ENCODE measurements around the gene WDR7.

WDR7 gene

GRCh38 chr18:56952026-56952425 is 300.9 kb downstream of the WDR7 start:
- no peak for DNase-seq

- DNase-seq, result no peak
Measured at GRCh38 chr18:56953428-56954198, 302.5 kb downstream of the WDR7 start.

GRCh38 chr18:56955490-56955889 is 304.3 kb downstream of the WDR7 start:
- DNase-seq, result no peak

- no peak for DNase-seq
Measured at GRCh38 chr18:56959120-56959519, 308.0 kb downstream of the WDR7 start.

- DNase-seq, result no peak
Measured at GRCh38 chr18:56962322-56962721, 311.2 kb downstream of the WDR7 start.

GRCh38 chr18:56967035-56967434 is 315.9 kb downstream of the WDR7 start:
- no peak for DNase-seq

- no peak for DNase-seq
Measured at GRCh38 chr18:56973487-56973886, 322.3 kb downstream of the WDR7 start.

GRCh38 chr18:56974141-56974540 is 323.0 kb downstream of the WDR7 start:
- no peak for DNase-seq

GRCh38 chr18:56975276-56975675 is 324.1 kb downstream of the WDR7 start:
- no peak for DNase-seq

GRCh38 chr18:56977309-56977708 is 326.1 kb downstream of the WDR7 start:
- DNase-seq, result no peak

GRCh38 chr18:56977771-56978170 is 326.6 kb downstream of the WDR7 start:
- no peak for DNase-seq

GRCh38 chr18:56980151-56980550 is 329.0 kb downstream of the WDR7 start:
- DNase-seq, result no peak

- DNase-seq, result no peak
Measured at GRCh38 chr18:56982766-56983165, 331.6 kb downstream of the WDR7 start.

GRCh38 chr18:56983275-56983992 is 332.3 kb downstream of the WDR7 start:
- no peak for DNase-seq

- no peak for DNase-seq
Measured at GRCh38 chr18:56984731-56985130, 333.6 kb downstream of the WDR7 start.

GRCh38 chr18:56986829-56987228 is 335.7 kb downstream of the WDR7 start:
- DNase-seq, result no peak

GRCh38 chr18:56987236-56987635 is 336.1 kb downstream of the WDR7 start:
- no peak for DNase-seq

- no peak for DNase-seq
Measured at GRCh38 chr18:56988022-56988421, 336.9 kb downstream of the WDR7 start.

- no peak for DNase-seq
Measured at GRCh38 chr18:56990678-56991077, 339.5 kb downstream of the WDR7 start.

- no peak for DNase-seq
Measured at GRCh38 chr18:56992777-56993176, 341.6 kb downstream of the WDR7 start.

GRCh38 chr18:56995579-56996188 is 344.5 kb downstream of the WDR7 start:
- no peak for DNase-seq

GRCh38 chr18:56997200-56997599 is 346.0 kb downstream of the WDR7 start:
- DNase-seq, result no peak

- no peak for DNase-seq
Measured at GRCh38 chr18:56999823-57000222, 348.7 kb downstream of the WDR7 start.

- DNase-seq, result no peak
Measured at GRCh38 chr18:57002627-57003026, 351.5 kb downstream of the WDR7 start.

Measured in DMS79 treated with DMSO at 0.1 percent for 48 hours (cell line).